NAMALWA (cell line): Measurements from ENCODE around the gene HAPLN1.

Experiments used
- DNase-seq: peaks from one replicate; pipeline ENCODE4 v3.0.0-alpha.2; 2015; ENCODE audit warnings: low spot score

Gene HAPLN1

DNA sequence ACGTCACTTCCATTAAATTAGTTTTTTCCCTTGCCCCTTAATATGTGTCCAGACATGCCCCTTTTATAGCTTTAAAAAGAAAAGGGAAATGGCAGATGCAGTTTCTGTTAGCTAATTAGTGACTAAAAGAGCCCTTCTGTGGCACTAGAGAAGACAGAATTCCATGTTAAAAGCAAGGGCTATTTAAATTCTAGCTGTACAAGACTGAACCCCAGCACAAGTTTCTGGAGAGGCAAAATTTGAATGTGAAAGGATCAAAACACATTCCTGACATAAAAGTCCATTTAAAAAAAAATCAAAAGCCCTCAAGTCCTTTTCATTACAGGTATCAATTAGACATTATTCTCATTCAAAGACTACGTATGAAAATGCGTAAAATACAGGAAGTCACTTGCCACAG, 78.7 kb downstream of the HAPLN1 start:
- no peak for DNase-seq

DNA sequence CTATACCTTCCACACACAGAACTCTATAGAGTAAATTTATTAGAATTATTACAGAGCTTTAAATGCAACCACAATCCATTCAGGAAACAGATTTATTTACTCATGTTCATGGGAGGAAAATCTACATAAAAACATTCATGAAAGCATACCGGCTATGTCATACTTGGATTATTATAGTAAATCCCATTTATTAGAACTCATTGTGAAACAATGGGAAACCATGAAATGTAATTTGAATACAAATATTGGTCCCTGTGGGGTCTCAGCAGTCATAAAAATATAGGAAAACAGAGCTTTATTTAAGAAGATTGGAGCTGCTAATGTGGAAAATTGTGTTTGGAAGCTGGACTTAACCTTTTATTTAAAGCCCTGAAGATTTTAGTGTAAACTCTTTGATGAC, 80.7 kb downstream of the HAPLN1 start:
- no peak for DNase-seq

DNA sequence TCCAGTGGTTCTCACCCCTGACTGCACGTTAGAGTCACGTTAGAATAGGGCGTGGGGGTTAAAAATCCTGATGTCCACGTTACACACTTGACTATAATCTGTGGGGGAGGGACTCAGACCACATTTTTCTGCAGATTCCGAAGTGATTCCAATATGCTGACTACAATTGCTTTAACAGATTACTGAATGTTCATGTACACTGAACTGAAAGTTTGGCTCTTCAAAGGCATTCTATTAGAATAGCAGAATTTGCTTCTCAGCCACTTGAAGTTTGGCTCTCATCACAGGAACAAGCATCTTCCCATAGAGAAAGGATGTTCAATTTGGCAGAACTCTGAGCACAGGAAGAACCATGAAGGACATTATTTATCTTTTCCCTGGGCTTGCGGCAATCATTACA, 84.5 kb downstream of the HAPLN1 start:
- no peak for DNase-seq

DNA sequence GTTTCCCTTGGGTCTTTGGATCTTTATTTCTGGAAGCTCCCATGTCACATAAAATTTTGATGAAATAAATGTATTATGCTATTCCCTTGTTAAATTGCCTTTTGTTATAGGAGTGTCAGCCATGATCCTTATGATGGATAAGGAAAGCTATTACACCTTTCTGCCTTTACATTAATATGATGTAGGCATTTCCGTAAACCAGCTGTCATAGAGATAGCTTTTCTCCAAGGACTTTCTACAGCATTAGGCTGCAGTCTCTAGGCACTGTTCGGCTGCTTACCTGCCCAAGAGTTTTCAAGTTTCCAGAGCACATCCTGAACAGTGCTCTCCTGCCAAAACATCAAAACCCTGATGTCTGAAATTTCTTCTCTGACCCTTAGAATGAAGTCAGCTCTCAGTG, 87.4 kb downstream of the HAPLN1 start:
- DNase-seq: no peak

DNA sequence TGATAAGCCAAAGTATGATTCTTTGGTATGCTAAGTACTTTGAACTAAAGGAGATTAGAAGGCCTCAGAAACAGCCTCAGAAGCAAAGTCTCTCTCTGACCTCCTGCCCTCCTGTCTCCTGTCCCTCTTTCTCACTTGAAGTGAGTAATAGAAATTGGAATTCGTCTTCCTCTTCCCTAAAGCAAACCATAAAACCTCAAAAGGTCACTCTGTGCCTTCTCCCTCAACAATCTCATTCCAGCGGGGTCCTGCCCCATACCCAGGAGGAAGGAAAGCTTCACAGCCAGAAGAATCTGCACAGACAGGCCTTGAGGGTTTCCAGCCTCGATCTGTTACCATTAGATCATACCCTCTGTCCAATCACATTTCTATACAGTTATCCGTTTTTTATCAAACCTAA, 87.8 kb downstream of the HAPLN1 start:
- no peak for DNase-seq

DNA sequence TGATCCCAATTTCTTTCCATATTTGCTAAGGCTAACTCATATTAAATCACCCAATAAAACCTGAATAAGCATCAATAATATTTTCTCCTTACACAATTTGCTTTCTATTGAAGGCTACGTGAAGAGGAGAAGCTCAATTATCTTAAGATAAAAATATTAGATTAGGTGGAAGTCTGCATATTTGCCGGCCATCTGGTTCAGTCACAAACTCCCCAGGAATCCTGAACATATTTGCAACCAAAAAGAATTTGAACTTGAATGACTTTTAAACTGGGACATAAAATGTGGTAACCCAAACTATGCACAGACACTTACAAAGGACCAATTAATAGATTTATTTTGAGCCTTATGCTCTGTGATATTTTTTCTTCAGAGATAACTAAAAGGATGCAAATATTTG, 92.3 kb downstream of the HAPLN1 start:
- DNase-seq: no peak

DNA sequence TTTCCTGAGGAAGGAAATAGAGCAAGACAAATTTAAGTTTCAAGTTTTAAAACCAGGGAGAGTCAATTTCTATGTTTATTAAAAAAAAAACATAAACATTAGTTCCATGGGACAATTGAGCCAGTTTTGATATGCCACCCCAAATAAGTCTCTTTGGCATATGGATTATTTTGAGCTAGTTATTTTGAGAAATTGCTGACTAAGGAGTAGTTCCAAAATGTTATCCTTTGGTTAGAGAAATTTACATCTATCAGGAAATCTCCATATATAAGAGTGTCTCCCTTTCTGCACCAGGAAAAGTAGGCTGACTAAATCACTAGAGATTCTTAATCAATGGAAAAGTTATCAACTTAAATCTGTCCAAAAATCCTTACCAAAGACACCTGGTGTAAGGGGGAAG, 105.8 kb downstream of the HAPLN1 start:
- no peak for DNase-seq

DNA sequence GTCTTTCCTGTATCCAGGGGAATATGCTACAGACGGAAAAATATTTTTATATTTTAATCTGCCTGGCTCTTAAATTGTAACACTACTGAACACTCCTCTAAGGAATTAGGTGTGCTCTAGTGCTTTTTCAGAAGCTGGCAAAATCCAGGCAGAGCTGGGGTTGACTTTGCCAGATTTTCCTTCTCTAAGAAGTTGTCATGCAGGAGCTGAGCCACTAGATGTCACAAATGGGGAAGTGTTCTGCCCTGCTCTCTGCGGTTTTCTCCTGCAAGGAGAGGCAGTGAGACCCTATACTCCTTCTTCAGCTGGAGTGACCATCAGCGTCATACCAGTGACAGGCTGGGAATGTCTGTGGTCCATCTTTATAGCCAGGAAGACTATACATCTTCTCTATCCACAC, 112.5 kb downstream of the HAPLN1 start:
- DNase-seq: peak; percentile 52

DNA sequence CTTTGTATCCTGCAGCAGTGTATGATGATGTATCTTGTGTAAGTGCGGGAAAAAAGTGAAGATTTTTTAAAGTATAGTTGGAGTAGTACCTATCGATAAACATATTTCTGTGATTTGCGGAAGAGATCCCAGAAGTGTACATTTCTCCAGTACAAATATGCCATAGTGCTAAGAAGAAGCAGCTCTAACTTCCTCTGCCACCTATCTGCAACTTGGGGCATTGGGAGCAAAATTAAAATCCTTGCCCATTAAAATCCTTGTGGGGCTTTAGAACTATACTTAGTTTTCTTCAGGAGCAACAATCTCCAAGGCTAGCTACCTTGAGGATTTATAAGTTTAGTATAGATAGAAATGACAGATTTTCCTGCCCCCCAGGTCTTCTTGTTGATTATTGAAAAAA, 125.4 kb downstream of the HAPLN1 start:
- DNase-seq: no peak

DNA sequence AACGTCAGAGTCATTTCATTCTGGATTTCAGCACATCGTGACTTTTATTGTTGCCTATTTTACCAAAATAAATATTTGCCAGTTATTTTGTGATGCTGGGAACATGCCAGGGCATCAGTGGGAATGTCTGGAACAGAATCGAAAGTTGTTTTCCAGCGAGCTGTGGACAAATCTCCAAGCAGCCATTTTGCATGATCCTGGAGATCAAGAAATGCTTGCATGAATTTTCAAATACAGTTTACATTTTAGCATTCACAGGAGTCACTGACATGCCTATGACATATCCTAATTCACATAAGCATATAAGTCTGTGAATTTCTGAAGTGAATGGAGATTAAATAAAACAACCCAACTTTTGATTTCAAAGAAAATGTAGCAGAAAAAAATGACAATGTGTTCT, 129.7 kb downstream of the HAPLN1 start:
- no peak for DNase-seq

DNA sequence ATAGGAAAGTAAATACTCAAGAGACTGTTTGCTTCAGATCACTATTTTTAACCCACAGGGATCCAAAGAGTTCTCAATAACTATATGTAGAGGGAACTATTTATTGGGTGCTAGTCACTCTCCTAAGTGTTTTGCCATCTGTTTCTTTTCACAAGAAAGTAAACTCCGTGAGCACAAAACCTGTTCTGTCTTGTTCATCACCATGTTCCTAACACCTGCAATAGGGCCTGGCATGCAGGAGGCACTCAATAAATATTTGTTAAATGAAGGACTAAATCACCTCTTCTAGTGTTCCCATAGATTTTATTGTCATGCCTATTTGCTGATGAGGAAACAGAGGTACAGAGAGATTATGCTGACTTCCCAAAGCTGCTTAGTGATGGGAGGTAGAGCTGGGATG, 130.9 kb downstream of the HAPLN1 start:
- no peak for DNase-seq
